22Rv1 (cell line): Measurements from ENCODE around the gene RPS10.

Source experiments
- CTCF ChIP-seq: fragments of 450-650 bp; IDR thresholded peaks from 2 replicates; pipeline ENCODE4 v1.5.1; 2017; ENCODE audit warnings: mild to moderate bottlenecking
- ZFX ChIP-seq: fragments of 450-650 bp; IDR thresholded peaks from 2 replicates; pipeline ENCODE4 v1.6.1; 2017; ENCODE audit warnings: antibody characterized with exemption, borderline replicate concordance

DNA sequence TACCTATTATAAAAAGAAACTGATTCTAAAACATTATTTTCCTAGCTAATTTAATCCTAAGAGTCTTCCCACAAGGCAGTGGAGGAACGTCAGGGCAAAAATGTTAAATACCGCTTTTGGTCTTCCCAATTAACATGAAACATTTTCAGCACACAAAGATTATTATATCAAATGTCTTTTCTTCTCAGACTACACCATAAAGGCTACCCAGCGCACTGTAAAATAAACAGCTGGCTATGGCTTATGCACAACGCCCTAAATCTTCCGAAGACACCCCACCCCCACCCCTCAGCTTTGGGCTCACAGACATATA, 34.4 kb downstream of the RPS10 start:
- TF ChIP-seq CTCF (no peak), ZFX (no peak)
